H1 (cell line): ENCODE data around the gene PRDM15. TPM values are rescaled to one million over a fixed set of nuclear protein-coding genes. Genes with fewer than 3 reads are reported as not detected.

Source experiments
- CTCF ChIA-PET: fragments of 300-600 bp; sonication (Branson Sonifier 250); formaldehyde crosslinking; loops from one replicate; lab custom pipeline; 2021; ENCODE audit not compliant: partially characterized antibody; lab: Charles Lee
- POLR2A ChIA-PET: fragments of 300-600 bp; sonication (Branson Sonifier 250); formaldehyde crosslinking; loops from one replicate; lab custom pipeline; 2021; ENCODE audit warnings: inconsistent platforms; ENCODE audit not compliant: partially characterized antibody; lab: Charles Lee
- DNase-seq, 2 experiments: peaks; one replicate each; pipeline versions ENCODE4 v3.0.0 to v3.0.0-alpha.2; 2010 to 2022; ENCODE audit warnings: low spot score in 2 of 2, low read depth in 1 of 2, mixed read lengths in 1 of 2
- FAIRE-seq: peaks from 2 replicates; lab custom pipeline; 2011; peaks lifted over from hg19 to GRCh38; lab: Jason Lieb, UNC
- H2AFZ ChIP-seq: 2 replicates; pipeline ENCODE4 v1.8.1; 2012; ENCODE audit warnings: low read length, inconsistent platforms
- H2AK5ac ChIP-seq: 2 replicates; pipeline ENCODE4 v1.6.1; 2013; ENCODE audit warnings: low read depth, low read length
- H2BK120ac ChIP-seq: replicated peaks from 2 replicates; pipeline ENCODE3; 2013; ENCODE audit warnings: low read depth, low read length, inconsistent platforms
- H2BK12ac ChIP-seq: 2 replicates; pipeline ENCODE4 v1.6.1; 2013; ENCODE audit warnings: low read depth, low read length
- H2BK15ac ChIP-seq: 2 replicates; pipeline ENCODE4 v1.6.1; 2013; ENCODE audit warnings: low read length
- H2BK20ac ChIP-seq: 2 replicates; pipeline ENCODE4 v1.6.1; 2013; ENCODE audit warnings: low read length
- H2BK5ac ChIP-seq: 2 replicates; pipeline ENCODE4 v1.6.1; 2013; ENCODE audit warnings: low read depth, low read length
- H3K14ac ChIP-seq: 2 replicates; pipeline ENCODE4 v1.6.1; 2013; ENCODE audit warnings: inconsistent platforms; ENCODE audit not compliant: insufficient read length
- H3K18ac ChIP-seq: 2 replicates; pipeline ENCODE4 v1.6.1; 2013; ENCODE audit warnings: low read length; ENCODE audit errors: extremely low read depth
- H3K23ac ChIP-seq: 2 replicates; pipeline ENCODE4 v1.6.1; 2013; ENCODE audit warnings: inconsistent platforms; ENCODE audit not compliant: insufficient read length
- H3K23me2 ChIP-seq: 2 replicates; pipeline ENCODE4 v1.6.1; 2013; ENCODE audit warnings: low read depth, low read length
- H3K27ac ChIP-seq: 2 replicates; pipeline ENCODE4 v1.6.1; 2011; ENCODE audit warnings: low read depth, low read length, inconsistent platforms
- H3K27me3 ChIP-seq, 4 experiments: replicated peaks in 1 of 4; 1 replicate in 1 of 4; 2 replicates in 3 of 4; pipeline versions ENCODE4 v1.6.1 to v1.8.1; 2011 to 2013; ENCODE audit warnings: low read length in 3 of 4, mild to moderate bottlenecking in 3 of 4, inconsistent platforms in 2 of 4, mixed read lengths in 2 of 4, moderate library complexity in 1 of 4; ENCODE audit not compliant: control insufficient read depth in 3 of 4, insufficient read depth in 3 of 4; ENCODE audit errors: extremely low read depth in 1 of 4
- H3K36me3 ChIP-seq, 4 experiments: 2 replicates each; pipeline versions ENCODE4 v1.6.1 to v1.8.1; 2011 to 2013; ENCODE audit warnings: mild to moderate bottlenecking in 4 of 4, low read length in 3 of 4, moderate library complexity in 2 of 4, control low read depth in 1 of 4, inconsistent platforms in 1 of 4; ENCODE audit not compliant: insufficient read depth in 4 of 4, control insufficient read depth in 2 of 4
- H3K4ac ChIP-seq: replicated peaks from 2 replicates; pipeline ENCODE3; 2013; ENCODE audit warnings: low read length, low read depth, mixed read lengths, inconsistent platforms; ENCODE audit not compliant: insufficient read length
- H3K4me1 ChIP-seq, 4 experiments: replicated peaks in 1 of 4; 1 replicate in 1 of 4; 2 replicates in 3 of 4; pipeline versions ENCODE4 v1.6.1 to v1.8.1; 2011 to 2013; ENCODE audit warnings: low read length in 3 of 4, inconsistent platforms in 2 of 4, mixed read lengths in 1 of 4; ENCODE audit not compliant: insufficient read depth in 4 of 4, control insufficient read depth in 3 of 4
- H3K4me2 ChIP-seq, 2 experiments: 2 replicates each; pipeline versions ENCODE4 v1.6.1 to v1.8.1; 2011 to 2013; ENCODE audit warnings: low read depth in 2 of 2, low read length in 2 of 2, control low read depth in 1 of 2, inconsistent platforms in 1 of 2, mild to moderate bottlenecking in 1 of 2; ENCODE audit not compliant: insufficient read depth in 1 of 2
- H3K4me3 ChIP-seq, 4 experiments: fragments of 200-600, 300-600 bp in 1 of 4; sonication (generic), shearing (Covaris generic), sonication (Bioruptor Twin) in 1 of 4; 2 replicates each; pipeline versions ENCODE4 v1.5.1 to v1.8.1; 2011 to 2016; ENCODE audit warnings: low read length in 4 of 4, low read depth in 3 of 4, control low read depth in 2 of 4, inconsistent platforms in 2 of 4, mild to moderate bottlenecking in 2 of 4, mixed read lengths in 1 of 4, moderate library complexity in 1 of 4; ENCODE audit not compliant: insufficient read depth in 2 of 4; ENCODE audit errors: extremely low read depth in 1 of 4
- H3K56ac ChIP-seq: replicated peaks from 2 replicates; pipeline ENCODE3; 2013; ENCODE audit warnings: low read depth, mild to moderate bottlenecking, mixed read lengths, low read length, inconsistent platforms; ENCODE audit not compliant: insufficient read length
- H3K79me1 ChIP-seq: 2 replicates; pipeline ENCODE4 v1.6.1; 2013; ENCODE audit warnings: low read depth, low read length, control low read depth
- H3K79me2 ChIP-seq, 2 experiments: 2 replicates each; pipeline versions ENCODE4 v1.6.1 to v1.8.1; 2012 to 2013; ENCODE audit warnings: low read length in 2 of 2, mild to moderate bottlenecking in 2 of 2, inconsistent platforms in 1 of 2; ENCODE audit not compliant: insufficient read depth in 2 of 2, control insufficient read depth in 1 of 2
- H3K9ac ChIP-seq, 4 experiments: replicated peaks in 1 of 4; 1 replicate in 1 of 4; 2 replicates in 3 of 4; pipeline versions ENCODE4 v1.6.1 to v1.8.1; 2011 to 2013; ENCODE audit warnings: low read depth in 3 of 4, low read length in 3 of 4, control low read depth in 2 of 4, mild to moderate bottlenecking in 2 of 4, moderate library complexity in 2 of 4, inconsistent platforms in 1 of 4; ENCODE audit errors: extremely low read depth in 1 of 4
- H3K9me3 ChIP-seq, 2 experiments: 2 replicates each; pipeline versions ENCODE4 v1.6.1 to v1.8.1; 2012 to 2013; ENCODE audit warnings: mild to moderate bottlenecking in 2 of 2, moderate library complexity in 2 of 2, control low read depth in 1 of 2, inconsistent platforms in 1 of 2, low read depth in 1 of 2, low read length in 1 of 2, mixed read lengths in 1 of 2; ENCODE audit not compliant: insufficient read depth in 2 of 2
- H4K20me1 ChIP-seq, 2 experiments: replicated peaks in 1 of 2; 2 replicates each; pipeline versions ENCODE3 to v1.8.1; 2011 to 2013; ENCODE audit warnings: inconsistent platforms in 2 of 2, low read length in 2 of 2, mild to moderate bottlenecking in 1 of 2; ENCODE audit not compliant: insufficient read depth in 2 of 2, control insufficient read depth in 1 of 2
- H4K5ac ChIP-seq: 2 replicates; pipeline ENCODE4 v1.6.1; 2013; ENCODE audit warnings: low read length, low read depth, mixed read lengths, inconsistent platforms; ENCODE audit not compliant: insufficient read length
- H4K8ac ChIP-seq: 2 replicates; pipeline ENCODE4 v1.8.0; 2013; ENCODE audit warnings: mild to moderate bottlenecking, moderate library complexity, low read length, inconsistent platforms; ENCODE audit not compliant: insufficient read depth; ENCODE audit errors: extremely low read depth
- H4K91ac ChIP-seq: replicated peaks from 2 replicates; pipeline ENCODE3; 2013; ENCODE audit warnings: low read length, mixed read lengths, inconsistent platforms; ENCODE audit not compliant: insufficient read length
- GTF2F1 ChIP-seq: IDR thresholded peaks from 2 replicates; pipeline ENCODE4 v1.6.1; 2012; ENCODE audit warnings: low read depth, low read length, improper control_type of control experiment, borderline replicate concordance
- MAFK ChIP-seq: IDR thresholded peaks from 2 replicates; pipeline ENCODE4 v1.6.1; 2012; ENCODE audit warnings: low read depth, mild to moderate bottlenecking, improper control_type of control experiment, low read length
- RXRA ChIP-seq: IDR thresholded peaks from 2 replicates; pipeline ENCODE4 v1.6.1; 2011; ENCODE audit warnings: low read depth, mild to moderate bottlenecking, low read length, moderate library complexity; ENCODE audit not compliant: insufficient read depth
- SIN3A ChIP-seq, 2 experiments: IDR thresholded peaks in 1 of 2; conservative IDR thresholded peaks in 1 of 2; 2 replicates each; pipeline ENCODE4 v1.6.1; 2011 to 2012; ENCODE audit warnings: low read length in 2 of 2, improper control_type of control experiment in 1 of 2, low read depth in 1 of 2, mild to moderate bottlenecking in 1 of 2
- SIX5 ChIP-seq: IDR thresholded peaks from 2 replicates; pipeline ENCODE4 v1.6.1; 2011; ENCODE audit warnings: mild to moderate bottlenecking, low read depth, low read length
- TAF1 ChIP-seq: IDR thresholded peaks from 2 replicates; pipeline ENCODE4 v1.6.1; 2011; ENCODE audit warnings: mild to moderate bottlenecking, low read depth, low read length
- WGBS, 2 experiments: shearing (Covaris generic) in 1 of 2; methylation state at CpG; one replicate each; pipeline versions ENCODE4 v1.1.6 to v1.1.7; 2013 to 2015; ENCODE audit warnings: low lambda C conversion rate in 2 of 2, mixed read lengths in 2 of 2, inconsistent platforms in 1 of 2, low coverage in 1 of 2, missing lambda C conversion rate in 1 of 2; ENCODE audit not compliant: insufficient replicate concordance in 2 of 2, insufficient coverage in 1 of 2, insufficient read length in 1 of 2; ENCODE audit errors: extremely low coverage in 1 of 2, missing lambda C conversion rate in 1 of 2; 5-methylcytosine and 5-hydroxymethylcytosine counted together
- polyA plus RNA-seq, 7 experiments: library from polyadenylated mRNA; depleted of rRNA in 3 of 7; stranded (reverse) in 5 of 7; unstranded in 2 of 7; fragments of >200 nt in 5 of 7; fragments of 200-250 nt in 2 of 7; gene quantifications; 1 replicate in 5 of 7; 2 replicates in 1 of 7; 4 replicates in 1 of 7; pipeline versions ENCODE4 v1.2.1 to v1.2.3, GENCODE V29; 2011 to 2013; ENCODE audit warnings: missing spikeins in 2 of 7, mixed read lengths in 2 of 7
- total RNA-seq: library from RNA; stranded (reverse); fragmentation: NEBNext Ultra II Directional; extraction: Animal tissue kit (Norgen Biotek cat#: 25700); gene quantifications from 2 replicates; pipeline ENCODE4 v1.2.1, GENCODE V29; 2021
- TF ChIP-seq, protein P1 (sequence below): IDR thresholded peaks from 2 replicates; pipeline ENCODE4 v1.6.1; 2011; ENCODE audit warnings: low read depth, mild to moderate bottlenecking, low read length; ENCODE audit not compliant: insufficient read depth

The PRDM15 gene
- total and polyA plus RNA-seq, 2 of the 8 experiments (the other 6 are each of a cell fraction or from before 2014, with no cell fraction given), result 9.7 to 10.5 TPM

DNA sequence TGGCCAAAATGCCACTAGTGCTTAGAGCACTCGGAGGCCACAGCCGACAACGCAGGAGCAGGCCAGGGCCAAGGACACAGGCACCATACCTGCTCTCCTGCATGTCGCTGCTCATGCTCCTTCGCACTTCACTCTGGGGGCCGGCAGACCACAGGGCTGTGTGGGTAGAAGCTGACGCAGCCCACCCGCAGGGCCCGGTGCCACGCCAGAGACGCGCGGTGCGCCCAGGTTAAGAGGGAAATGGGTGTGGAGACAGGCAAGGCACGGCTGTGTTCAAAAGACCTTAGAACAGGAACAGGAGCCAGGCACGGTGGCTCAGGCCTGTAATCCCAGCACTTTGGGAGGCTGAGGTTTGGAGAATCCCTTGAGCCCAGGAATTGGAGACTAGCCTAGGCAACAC is 13.6 kb upstream of the PRDM15 start:
- Histone ChIP-seq H3K9ac (no peak overlapping the region), H3K36me3 (peaks cover 0 to 2% (median 0%) of the 10 kb centered on the region in 4 experiments; a peak in 1 of 8 replicates), H3K18ac (no peak overlapping the region; the same call in 1 of the 2 replicates), H4K91ac (no peak overlapping the region), H4K8ac (peak overlapping the region; percentile 52; the same call in 1 of the 2 replicates), H4K20me1 (peaks cover 0 to 2% of the 10 kb centered on the region in 2 experiments), H3K9me3 (no peaks in the 10 kb centered on the region), H3K56ac (no peak overlapping the region), H3K23me2 (no peaks in the 10 kb centered on the region), H3K4me1 (peaks cover 4 to 17% (median 14%) of the 10 kb centered on the region in 4 experiments), H2BK15ac (no peak overlapping the region), H2BK12ac (no peak overlapping the region), H2AK5ac (no peak overlapping the region), H3K27ac (no peak overlapping the region), H3K79me1 (no peaks in the 10 kb centered on the region), H3K27me3 (no peaks in the 10 kb centered on the region), H3K14ac (no peak overlapping the region), H3K4me3 (no peak overlapping the region), H2AFZ (no peak overlapping the region), H2BK20ac (no peak overlapping the region), H3K79me2 (no peaks in the 10 kb centered on the region), H2BK120ac (no peak overlapping the region), H3K4me2 (no peak overlapping the region), H3K23ac (no peak overlapping the region), H2BK5ac (no peak overlapping the region), H3K4ac (no peak overlapping the region), H4K5ac (no peak overlapping the region)
- FAIRE-seq (no peak), DNase-seq (no peak)
- CTCF ChIA-PET, result interaction anchor here (2.9 kb wide), 1 partner anchor 15 kb away, joined by 8 read pairs; no protein-coding TSS in a partner anchor
- POLR2A ChIA-PET, result interaction anchor here (2.5 kb wide), 1 partner anchor 13 kb away, joined by 6 read pairs; the partner anchor contains the start of gene PRDM15
- WGBS, 2 experiments, result 90% methylated on average over 15 of the region's 16 CpGs; no CpG with 5 or more reads in 1 of the 2 experiments
- TF ChIP-seq TAF1 (no peak), SIX5 (no peak), SIN3A (conservative IDR thresholded peaks at IDR 0.05 in 1 of 2, IDR thresholded peaks at IDR 0.05 in 1 of 2; ENCODE audit: low read depth in 1 of 2, low read length in 2 of 2) (no peak), GTF2F1 (no peak), MAFK (no peak), RXRA (no peak)
- TF ChIP-seq, protein P1, sequence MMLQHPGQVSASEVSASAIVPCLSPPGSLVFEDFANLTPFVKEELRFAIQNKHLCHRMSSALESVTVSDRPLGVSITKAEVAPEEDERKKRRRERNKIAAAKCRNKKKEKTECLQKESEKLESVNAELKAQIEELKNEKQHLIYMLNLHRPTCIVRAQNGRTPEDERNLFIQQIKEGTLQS, result no peak
